Liver (tissue), 9 donors: ENCODE data around the gene PRKAB1. TPM values are rescaled to one million over a fixed set of nuclear protein-coding genes. Genes with fewer than 3 reads are reported as not detected.
"Not testable (repeated sequence)": the region's sequence is repeated elsewhere in the genome, so short reads cannot be mapped to it uniquely, and the experiment has no call there.

ENCODE experiments used
- DNase-seq: peaks from one replicate; pipeline ENCODE4 v3.0.0-alpha.2; 2017; ENCODE audit warnings: low spot score
- H3K27ac ChIP-seq, 2 donors: one replicate each; pipeline ENCODE4 v1.7.0; 2013; ENCODE audit warnings: inconsistent platforms in 2 of 2, low read length in 2 of 2, control low read depth in 1 of 2, low read depth in 1 of 2, mild to moderate bottlenecking in 1 of 2
- H3K27me3 ChIP-seq, 4 donors: one replicate each; pipeline versions ENCODE4 v1.6.1 to v1.7.0; 2013; ENCODE audit warnings: low read length in 3 of 4, inconsistent platforms in 1 of 4, mild to moderate bottlenecking in 1 of 4, moderate library complexity in 1 of 4; ENCODE audit not compliant: control insufficient read depth in 4 of 4, insufficient read depth in 4 of 4
- H3K36me3 ChIP-seq, 4 donors: one replicate each; pipeline versions ENCODE4 v1.6.1 to v1.7.0; 2013; ENCODE audit warnings: low read length in 3 of 4, mild to moderate bottlenecking in 3 of 4, low read depth in 1 of 4, moderate library complexity in 1 of 4; ENCODE audit not compliant: control insufficient read depth in 4 of 4, insufficient read depth in 3 of 4
- H3K4me1 ChIP-seq, 4 donors: one replicate each; pipeline versions ENCODE4 v1.6.1 to v1.7.0; 2013; ENCODE audit warnings: low read length in 3 of 4, mild to moderate bottlenecking in 3 of 4, moderate library complexity in 1 of 4; ENCODE audit not compliant: control insufficient read depth in 4 of 4, insufficient read depth in 4 of 4
- H3K4me3 ChIP-seq, 3 donors: one replicate each; pipeline versions ENCODE4 v1.6.1 to v1.7.0; 2013; ENCODE audit warnings: low read length in 3 of 3, control low read depth in 1 of 3, low read depth in 1 of 3, mild to moderate bottlenecking in 1 of 3
- H3K9ac ChIP-seq, 2 donors: one replicate each; pipeline ENCODE4 v1.7.0; 2013; ENCODE audit warnings: low read length in 2 of 2, mild to moderate bottlenecking in 2 of 2, moderate library complexity in 2 of 2, control low read depth in 1 of 2, low read depth in 1 of 2
- H3K9me3 ChIP-seq, 4 donors: one replicate each; pipeline versions ENCODE4 v1.6.1 to v1.7.0; 2013; ENCODE audit warnings: low read length in 3 of 4; ENCODE audit not compliant: control insufficient read depth in 4 of 4
- GABPA ChIP-seq, 2 donors: IDR thresholded peaks in 1 of 2; conservative IDR thresholded peaks in 1 of 2; 2 replicates each; pipeline ENCODE4 v1.6.1; 2016; ENCODE audit warnings: antibody characterized with exemption in 2 of 2, mild to moderate bottlenecking in 1 of 2, moderate library complexity in 1 of 2
- HNF4A ChIP-seq, 2 donors: conservative IDR thresholded peaks; 2 replicates each; pipeline ENCODE4 v1.6.1; 2016; ENCODE audit warnings: antibody characterized with exemption in 2 of 2, mild to moderate bottlenecking in 2 of 2
- HNF4G ChIP-seq: IDR thresholded peaks from 2 replicates; pipeline ENCODE4 v1.6.1; 2016; ENCODE audit warnings: antibody characterized with exemption
- NR2F2 ChIP-seq: IDR thresholded peaks from 2 replicates; pipeline ENCODE4 v1.6.1; 2016; ENCODE audit warnings: antibody characterized with exemption
- RAD21 ChIP-seq, 2 donors: IDR thresholded peaks; 2 replicates each; pipeline ENCODE4 v1.6.1; 2016; ENCODE audit warnings: antibody characterized with exemption in 2 of 2, mild to moderate bottlenecking in 2 of 2
- RXRA ChIP-seq, 2 donors: IDR thresholded peaks; 2 replicates each; pipeline ENCODE4 v1.6.1; 2017 to 2018; ENCODE audit warnings: antibody characterized with exemption in 2 of 2, mild to moderate bottlenecking in 1 of 2
- SP1 ChIP-seq: IDR thresholded peaks from 2 replicates; pipeline ENCODE4 v1.6.1; 2018; ENCODE audit warnings: antibody characterized with exemption, mild to moderate bottlenecking
- WGBS: extraction: QIAGEN DNeasy Blood & Tissue Kit; methylation state at CpG from one replicate; pipeline ENCODE4 v1.1.7; 2013; 5-methylcytosine and 5-hydroxymethylcytosine counted together
- polyA plus RNA-seq, 2 donors: library from polyadenylated mRNA; stranded (reverse) in 1 of 2; unstranded in 1 of 2; fragments of 200-250 nt in 1 of 2; fragments of >200 nt in 1 of 2; fragmentation: Nextera tagmentation in 1 of 2; extraction: Ambion mirVana in 1 of 2; gene quantifications; one replicate each; pipeline versions ENCODE4 v1.2.1 to v1.2.3, GENCODE V29; 2013 to 2015
- total RNA-seq, 2 donors: library from RNA; depleted of rRNA; stranded (reverse); fragments of >200 nt; gene quantifications; one replicate each; pipeline ENCODE4 v1.2.3, GENCODE V29; 2014
- TF ChIP-seq, protein P1 (sequence below): IDR thresholded peaks from 2 replicates; pipeline ENCODE4 v1.6.1; 2016; ENCODE audit warnings: antibody characterized with exemption
- TF ChIP-seq, protein P2 (sequence below): fragments of 150-350 bp; IDR thresholded peaks from 2 replicates; pipeline ENCODE4 v1.5.1; 2017; ENCODE audit warnings: improper control_type of control experiment, low read depth, low read length; ENCODE audit not compliant: missing input control
- donor health status: healthy.
- donor health status: healthy.
- donor health status: healthy.
- donor health status: healthy.
- donor health status: healthy.

PRKAB1 gene
- total and polyA plus RNA-seq, 4 donors: 10.5 to 29.9 (median 11.3) TPM

- not testable (repeated sequence) for H3K36me3 ChIP-seq, H3K9me3 ChIP-seq, H3K27me3 ChIP-seq, H3K9ac ChIP-seq, H3K27ac ChIP-seq, H3K4me3 ChIP-seq, H3K4me1 ChIP-seq, DNase-seq
- 94% methylated on average over 6 of the region's 6 CpGs for WGBS
Measured at GRCh38 chr12:119658166-119658565, 9.8 kb upstream of the PRKAB1 start.

- H3K9me3 ChIP-seq: no peaks in the 10 kb centered on the region
- H3K4me3 ChIP-seq: no peak overlapping the region
- TF ChIP-seq, protein P1, sequence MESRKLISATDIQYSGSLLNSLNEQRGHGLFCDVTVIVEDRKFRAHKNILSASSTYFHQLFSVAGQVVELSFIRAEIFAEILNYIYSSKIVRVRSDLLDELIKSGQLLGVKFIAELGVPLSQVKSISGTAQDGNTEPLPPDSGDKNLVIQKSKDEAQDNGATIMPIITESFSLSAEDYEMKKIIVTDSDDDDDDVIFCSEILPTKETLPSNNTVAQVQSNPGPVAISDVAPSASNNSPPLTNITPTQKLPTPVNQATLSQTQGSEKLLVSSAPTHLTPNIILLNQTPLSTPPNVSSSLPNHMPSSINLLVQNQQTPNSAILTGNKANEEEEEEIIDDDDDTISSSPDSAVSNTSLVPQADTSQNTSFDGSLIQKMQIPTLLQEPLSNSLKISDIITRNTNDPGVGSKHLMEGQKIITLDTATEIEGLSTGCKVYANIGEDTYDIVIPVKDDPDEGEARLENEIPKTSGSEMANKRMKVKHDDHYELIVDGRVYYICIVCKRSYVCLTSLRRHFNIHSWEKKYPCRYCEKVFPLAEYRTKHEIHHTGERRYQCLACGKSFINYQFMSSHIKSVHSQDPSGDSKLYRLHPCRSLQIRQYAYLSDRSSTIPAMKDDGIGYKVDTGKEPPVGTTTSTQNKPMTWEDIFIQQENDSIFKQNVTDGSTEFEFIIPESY: no peak
- TF ChIP-seq SP1: no peak
- TF ChIP-seq RXRA (IDR thresholded peaks at IDR 0.05): no peak
- TF ChIP-seq, protein P2, sequence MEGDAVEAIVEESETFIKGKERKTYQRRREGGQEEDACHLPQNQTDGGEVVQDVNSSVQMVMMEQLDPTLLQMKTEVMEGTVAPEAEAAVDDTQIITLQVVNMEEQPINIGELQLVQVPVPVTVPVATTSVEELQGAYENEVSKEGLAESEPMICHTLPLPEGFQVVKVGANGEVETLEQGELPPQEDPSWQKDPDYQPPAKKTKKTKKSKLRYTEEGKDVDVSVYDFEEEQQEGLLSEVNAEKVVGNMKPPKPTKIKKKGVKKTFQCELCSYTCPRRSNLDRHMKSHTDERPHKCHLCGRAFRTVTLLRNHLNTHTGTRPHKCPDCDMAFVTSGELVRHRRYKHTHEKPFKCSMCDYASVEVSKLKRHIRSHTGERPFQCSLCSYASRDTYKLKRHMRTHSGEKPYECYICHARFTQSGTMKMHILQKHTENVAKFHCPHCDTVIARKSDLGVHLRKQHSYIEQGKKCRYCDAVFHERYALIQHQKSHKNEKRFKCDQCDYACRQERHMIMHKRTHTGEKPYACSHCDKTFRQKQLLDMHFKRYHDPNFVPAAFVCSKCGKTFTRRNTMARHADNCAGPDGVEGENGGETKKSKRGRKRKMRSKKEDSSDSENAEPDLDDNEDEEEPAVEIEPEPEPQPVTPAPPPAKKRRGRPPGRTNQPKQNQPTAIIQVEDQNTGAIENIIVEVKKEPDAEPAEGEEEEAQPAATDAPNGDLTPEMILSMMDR: peak; percentile 96
- no peak for TF ChIP-seq NR2F2
- TF ChIP-seq RAD21 (IDR thresholded peaks at IDR 0.05): peak; percentile 68 to 76
- TF ChIP-seq GABPA (IDR thresholded peaks at IDR 0.05 in 1 of 2, conservative IDR thresholded peaks at IDR 0.05 in 1 of 2): no peak
- H3K27ac ChIP-seq: no peak overlapping the region
- WGBS: 34% methylated on average over 6 of the region's 6 CpGs
- no peak for DNase-seq
- H3K36me3 ChIP-seq: no peaks in the 10 kb centered on the region
- no peaks in the 10 kb centered on the region for H3K27me3 ChIP-seq
- no peak overlapping the region for H3K9ac ChIP-seq
- H3K4me1 ChIP-seq: no peaks in the 10 kb centered on the region
Measured at GRCh38 chr12:119659289-119659897, 8.5 kb upstream of the PRKAB1 start.

- no peak overlapping the region for H3K27ac ChIP-seq
- no peak for DNase-seq
- WGBS: 75% methylated on average over 5 of the region's 5 CpGs
- H3K9me3 ChIP-seq: no peaks in the 10 kb centered on the region
- no peak overlapping the region for H3K9ac ChIP-seq
- H3K27me3 ChIP-seq: no peaks in the 10 kb centered on the region
- no peaks in the 10 kb centered on the region for H3K4me1 ChIP-seq
- H3K36me3 ChIP-seq: no peaks in the 10 kb centered on the region
- H3K4me3 ChIP-seq: no peak overlapping the region
- TF ChIP-seq HNF4A (conservative IDR thresholded peaks at IDR 0.05) (no peak), NR2F2 (no peak), RXRA (IDR thresholded peaks at IDR 0.05) (no peak), HNF4G (no peak), RAD21 (IDR thresholded peaks at IDR 0.05) (no peak), GABPA (IDR thresholded peaks at IDR 0.05 in 1 of 2, conservative IDR thresholded peaks at IDR 0.05 in 1 of 2) (no peak)
- TF ChIP-seq, protein P2: no peak
- TF ChIP-seq, protein P1: no peak
Measured at GRCh38 chr12:119660076-119660475, 7.9 kb upstream of the PRKAB1 start.
